IPS-NIHi7 (cell line): ENCODE results near the gene EGFR.
A peak's percentile ranks its signal among the peaks of the same experiment; 100 is the strongest.

Experiments used
- DNase-seq: peaks from one replicate; pipeline ENCODE4 v3.0.0; 2012; ENCODE audit warnings: mixed read lengths; ENCODE audit errors: extremely low spot score

EGFR gene

DNA sequence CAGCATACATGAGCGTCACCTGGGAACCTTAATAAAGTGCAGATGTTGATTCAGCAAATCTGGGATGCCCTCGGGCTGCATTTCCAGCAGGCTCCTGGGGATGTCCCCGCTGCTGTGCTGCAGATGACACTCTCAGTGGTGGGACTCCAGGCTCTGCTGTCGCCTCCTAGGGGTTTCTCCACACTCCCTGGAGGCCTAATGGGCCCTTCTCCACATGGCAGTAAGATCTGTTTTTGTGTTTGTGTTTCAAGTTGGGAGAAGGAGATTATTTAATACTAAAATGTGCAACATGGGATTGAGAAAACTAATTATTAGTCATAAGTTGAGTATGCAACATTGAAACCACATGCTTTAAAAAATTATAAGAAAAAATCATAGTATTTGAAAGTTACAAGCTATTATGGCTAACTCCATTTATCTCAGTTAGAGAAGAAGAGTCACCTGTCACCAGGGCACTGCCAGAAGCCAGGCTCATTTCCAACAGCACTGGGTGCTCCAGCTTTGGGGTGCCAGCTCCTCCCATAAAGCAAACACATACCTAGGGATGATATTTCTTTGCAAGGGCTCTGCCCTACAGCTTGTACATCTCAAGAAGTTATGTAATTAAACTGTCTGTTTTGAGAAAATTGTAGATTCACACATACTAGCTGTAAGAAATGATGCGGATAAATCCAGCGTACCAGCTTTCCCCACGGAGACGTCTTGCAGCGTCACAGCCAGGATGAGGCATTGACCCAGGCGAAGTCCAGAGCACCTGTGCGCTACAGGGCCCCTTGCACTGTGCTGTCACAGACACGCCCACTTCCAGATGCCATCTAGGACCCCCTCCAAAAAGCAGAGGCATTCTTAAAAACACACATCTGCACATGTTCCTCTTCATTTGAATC, 106.4 kb downstream of the EGFR start:
- DNase-seq: peak; percentile 58

DNA sequence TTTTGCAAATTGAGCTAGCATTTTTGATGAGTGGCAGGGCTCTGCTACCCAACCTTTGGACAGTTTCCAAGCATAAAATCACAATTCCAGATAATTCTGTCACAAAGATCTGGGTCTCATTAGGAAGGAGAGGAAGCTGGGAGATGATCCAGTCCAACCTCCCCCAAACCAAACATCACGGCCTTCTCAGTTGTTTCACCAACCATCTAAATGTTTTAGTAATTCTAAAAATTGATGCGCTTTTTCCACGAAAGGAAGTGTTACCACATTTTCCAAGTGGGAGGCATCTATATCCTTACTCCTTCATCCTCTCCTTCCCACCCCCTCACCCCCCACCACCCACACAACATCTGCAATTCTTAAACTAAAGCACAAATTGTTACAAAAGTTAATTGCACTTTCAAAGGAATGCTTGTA, 108.3 kb downstream of the EGFR start:
- DNase-seq: no peak

DNA sequence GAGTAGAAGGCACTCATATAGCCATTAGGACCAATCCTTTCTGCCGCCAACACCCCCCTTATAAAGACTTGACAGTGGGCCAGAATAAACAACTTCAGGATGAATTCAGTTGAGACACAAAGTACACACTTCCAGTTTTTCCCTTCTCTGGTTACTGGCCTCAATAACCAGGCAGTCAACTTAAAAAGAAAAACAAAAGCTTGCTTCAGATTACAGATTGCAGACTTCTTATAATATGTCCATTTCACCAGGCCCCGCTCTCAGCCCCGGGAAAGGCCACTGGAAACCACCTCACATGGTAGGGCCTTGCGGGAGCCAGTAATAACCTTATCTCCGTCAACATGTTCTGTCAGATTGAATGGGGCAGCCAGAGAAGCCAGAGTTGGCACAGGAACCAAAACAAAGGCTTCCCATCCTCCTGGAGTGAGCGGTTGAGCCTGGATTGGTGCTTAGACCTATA, 108.8 kb downstream of the EGFR start:
- no peak for DNase-seq

DNA sequence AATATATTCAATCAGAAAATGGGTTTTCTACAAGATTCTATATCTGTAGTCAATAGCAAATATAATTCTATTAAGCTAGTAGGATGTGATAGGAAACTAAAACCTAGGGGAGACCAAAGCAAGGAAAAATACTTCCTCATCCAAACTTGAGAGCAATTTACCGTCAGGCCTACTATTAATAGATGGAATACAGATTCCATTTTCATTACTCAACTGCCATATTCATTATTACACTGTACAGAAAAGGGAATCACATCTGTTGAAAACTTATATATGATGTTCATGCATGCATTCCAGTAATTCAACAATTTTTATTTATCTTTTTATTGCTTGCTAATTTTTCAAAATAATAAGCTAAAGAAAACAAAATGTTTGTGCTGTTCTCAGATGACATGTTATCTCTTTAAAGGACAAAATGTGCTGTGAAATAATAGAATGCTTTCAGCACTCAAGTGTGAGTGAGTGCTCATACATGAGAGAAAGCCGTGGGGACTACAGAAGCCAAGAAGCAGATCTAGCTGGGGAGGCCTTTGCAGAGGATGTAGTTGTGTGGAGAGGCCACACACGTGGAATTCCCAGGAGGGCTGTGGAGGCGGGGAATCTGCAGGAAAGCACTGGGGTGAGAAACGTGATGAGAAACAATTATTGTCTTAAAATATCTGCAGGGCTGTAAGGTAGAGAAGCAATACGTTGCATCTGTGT, 110.0 kb downstream of the EGFR start:
- no peak for DNase-seq

DNA sequence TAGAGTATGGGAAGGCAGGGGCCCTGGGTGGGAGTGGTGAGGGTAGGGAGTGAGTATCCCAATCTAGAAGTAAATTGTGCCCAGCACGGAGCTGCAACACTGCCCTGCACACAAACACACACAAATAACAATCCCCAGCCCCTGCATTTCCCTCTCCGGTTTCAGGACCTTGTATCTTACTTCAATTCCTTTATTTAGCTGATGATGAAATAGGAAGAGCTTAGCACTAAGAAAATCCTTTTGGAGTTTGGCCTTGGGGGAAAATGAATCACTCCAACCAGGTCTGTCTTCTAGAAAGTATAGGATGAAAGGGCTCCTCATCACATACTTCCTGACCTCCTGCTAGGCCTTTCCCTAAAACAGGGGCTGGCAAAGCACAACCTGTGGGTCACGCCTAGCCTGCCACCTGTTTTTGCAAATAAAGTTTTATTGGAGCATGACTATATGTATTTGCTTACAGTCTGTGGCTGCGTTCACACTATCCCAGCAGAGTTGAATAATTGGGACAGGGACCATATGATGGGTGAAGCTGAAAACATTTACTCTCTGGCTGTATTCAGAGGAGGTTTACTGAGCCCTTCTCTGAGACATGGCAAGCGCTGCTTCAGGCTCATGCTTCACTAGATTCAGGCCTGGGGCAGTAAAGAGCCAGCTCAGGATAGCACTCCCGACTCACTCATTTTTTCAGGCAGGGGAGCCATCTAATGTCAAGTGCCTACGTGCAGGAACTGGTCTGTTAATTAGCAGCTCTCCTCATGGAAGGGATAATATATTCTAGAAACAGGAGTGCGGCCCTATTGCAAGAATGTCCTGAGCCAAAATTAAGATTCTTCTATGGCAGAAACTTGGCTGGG, 111.0 kb downstream of the EGFR start:
- DNase-seq: peak; percentile 34

DNA sequence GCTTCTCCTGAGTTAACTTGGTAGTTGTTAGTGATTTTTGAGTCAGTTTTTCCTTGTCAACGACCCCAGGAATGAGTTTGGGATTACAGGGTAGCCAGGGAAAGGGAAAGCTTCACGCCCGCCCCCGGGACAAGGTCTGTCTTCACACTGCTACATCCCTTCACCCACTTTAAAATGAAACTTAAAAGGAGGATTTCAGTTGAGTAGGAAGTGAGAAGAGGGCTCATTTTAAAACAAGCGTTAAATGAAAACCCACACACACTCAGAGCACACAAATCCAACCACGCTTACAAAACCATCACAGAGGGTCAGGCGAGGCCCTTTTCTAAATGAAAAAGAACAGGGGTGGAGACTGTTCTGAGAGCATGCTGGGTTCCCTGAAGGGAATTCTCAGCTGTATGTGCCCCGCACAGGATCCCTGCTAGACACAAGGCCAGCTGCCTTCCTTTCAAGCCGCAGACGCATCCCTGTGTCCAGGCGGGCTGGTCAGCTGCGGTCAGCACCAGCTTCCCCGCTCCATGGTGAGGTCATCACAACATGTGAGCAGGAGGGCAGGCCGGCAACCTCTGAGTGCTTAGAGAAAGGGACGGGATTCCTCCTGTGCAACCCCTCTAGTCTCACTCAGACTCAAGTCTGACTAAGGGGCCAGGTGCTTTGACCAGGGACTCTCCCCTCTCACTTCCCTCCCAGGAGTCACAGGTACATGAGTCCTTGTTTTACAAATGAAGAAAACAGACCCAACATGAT, 111.8 kb downstream of the EGFR start:
- DNase-seq: peak; percentile 24

DNA sequence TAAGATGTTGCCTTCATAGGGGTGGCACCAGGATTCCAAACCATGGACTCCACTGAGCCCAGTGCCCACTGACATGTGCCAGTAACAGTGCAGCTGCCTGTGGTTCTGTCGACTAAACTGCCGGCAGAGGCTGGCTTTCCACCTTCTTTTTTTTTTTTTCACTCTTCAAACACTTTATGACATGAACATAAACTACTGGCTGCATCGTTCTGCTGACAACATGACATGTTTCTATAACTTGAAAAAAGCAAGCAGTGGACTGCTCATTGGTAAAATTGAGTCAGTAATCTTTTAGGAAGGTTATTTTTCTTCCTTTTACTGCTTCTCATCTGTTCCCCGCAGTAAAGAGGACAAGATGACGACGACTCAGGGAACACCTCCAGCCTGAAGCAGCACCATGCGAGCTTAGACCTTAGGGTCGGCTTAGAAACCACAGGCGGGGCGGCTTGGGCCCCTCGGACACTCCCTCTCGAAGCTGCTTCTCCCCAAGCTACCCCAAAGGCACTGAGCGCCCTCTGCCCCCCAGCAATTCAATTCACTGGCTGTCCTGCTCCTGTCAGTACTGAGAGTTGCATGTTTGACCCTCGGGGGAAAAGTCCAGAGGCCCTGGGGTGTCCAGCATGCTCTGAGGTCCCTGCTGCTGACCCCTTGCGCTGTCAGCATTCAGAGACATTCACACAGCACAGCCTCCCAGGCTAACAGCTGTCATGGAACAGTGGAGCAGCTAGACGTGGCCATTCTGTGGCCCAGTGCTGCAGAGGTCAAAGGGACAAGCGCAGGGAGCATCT, 112.5 kb downstream of the EGFR start:
- DNase-seq: no peak

DNA sequence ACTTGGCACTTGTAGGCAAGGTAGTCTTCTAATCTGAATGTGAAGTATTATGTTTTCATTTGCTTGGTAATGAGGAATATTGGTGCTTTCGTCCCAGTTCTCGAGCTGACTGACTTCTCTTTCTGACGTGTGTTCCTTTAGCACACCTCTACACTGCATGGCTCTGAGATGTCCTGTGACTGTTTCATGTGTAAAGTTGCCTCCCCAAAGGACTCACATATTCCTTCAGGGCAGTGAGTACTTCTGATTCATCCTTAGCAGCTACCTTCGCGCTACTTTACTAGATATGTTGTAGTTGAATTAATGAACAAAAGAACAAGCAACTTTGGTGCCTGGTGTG, 113.7 kb downstream of the EGFR start:
- DNase-seq: no peak

DNA sequence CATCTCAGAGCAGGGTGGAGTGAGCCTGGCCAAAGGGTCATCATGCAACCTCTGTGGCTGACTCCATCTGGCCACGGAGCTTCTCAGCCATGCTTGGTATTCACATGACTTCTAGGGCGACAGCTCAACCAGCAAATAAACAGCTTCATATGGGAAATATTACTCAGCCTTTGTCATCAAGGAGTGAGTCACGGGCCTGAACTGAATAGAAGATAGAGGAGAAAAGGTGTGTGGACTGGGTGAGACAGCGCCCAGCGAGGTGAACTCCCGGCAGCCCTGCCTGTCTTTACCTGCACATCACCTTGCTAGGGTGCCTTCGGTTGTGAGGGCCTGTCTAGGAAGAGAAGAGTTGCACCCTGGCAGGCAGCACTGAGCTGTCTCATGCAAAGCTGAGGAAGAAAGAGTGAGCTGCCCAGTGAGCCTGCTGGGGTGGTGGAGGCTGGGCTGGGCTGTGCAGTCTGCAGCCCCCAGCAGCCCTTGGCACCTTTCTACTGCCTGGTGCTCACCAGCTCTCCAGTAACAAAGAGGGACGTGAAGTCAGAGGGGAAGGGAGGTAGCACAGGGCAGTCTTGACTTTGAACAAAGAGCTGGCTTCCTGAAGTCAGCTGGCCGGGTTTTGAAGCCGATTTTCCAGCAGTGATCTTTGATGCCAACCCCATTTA, 114.2 kb downstream of the EGFR start:
- DNase-seq: no peak

DNA sequence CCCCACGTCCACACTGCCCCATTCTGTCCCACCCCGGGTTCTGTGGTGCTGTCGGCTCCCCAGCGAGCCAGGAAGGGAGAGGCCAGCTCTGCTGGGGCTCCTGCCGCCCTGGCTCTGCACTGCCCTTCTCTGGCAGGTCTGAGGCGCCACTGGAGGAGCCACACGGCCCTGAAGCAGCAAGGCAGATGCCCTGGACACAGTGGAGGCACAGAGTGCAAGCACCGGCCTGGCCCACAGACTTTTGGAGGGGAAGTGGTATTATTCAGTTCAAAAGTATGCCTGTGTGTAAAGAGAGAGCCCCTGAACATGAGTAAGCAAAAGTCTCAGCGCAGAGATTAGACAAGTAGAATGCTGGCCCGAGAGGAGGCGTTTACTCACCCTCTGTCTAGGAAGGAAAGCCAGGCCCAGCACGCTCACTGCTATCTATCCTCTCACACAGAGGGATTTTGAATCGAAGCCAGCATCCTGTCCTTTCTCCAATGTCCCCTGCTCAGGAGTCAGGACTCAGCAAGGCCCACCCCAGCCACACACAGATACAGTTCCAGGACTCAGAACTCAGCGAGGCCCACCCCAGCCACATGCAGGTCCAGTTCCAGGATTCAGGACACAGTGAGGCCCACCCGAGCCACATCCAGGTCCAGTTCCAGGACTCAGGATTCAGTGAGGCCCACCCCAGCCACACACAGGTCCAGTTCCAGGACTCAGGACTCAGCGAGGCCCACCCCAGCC, 115.0 kb downstream of the EGFR start:
- no peak for DNase-seq

DNA sequence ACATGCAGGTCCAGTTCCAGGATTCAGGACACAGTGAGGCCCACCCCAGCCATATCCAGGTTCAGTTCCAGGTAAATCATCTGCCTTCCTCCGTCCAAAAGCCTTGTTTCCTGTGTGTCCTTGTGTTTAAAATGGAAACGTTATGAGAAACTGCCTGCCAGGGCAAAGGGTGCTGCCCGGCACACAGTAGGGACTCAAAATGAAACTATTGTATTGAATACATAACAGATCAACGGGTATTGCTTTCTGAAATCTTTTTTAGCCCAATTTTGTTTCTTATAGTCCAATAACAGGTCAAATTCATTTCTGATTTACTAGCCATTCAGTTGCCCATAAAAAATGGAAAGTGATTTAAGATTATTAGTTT, 115.5 kb downstream of the EGFR start:
- DNase-seq: no peak

DNA sequence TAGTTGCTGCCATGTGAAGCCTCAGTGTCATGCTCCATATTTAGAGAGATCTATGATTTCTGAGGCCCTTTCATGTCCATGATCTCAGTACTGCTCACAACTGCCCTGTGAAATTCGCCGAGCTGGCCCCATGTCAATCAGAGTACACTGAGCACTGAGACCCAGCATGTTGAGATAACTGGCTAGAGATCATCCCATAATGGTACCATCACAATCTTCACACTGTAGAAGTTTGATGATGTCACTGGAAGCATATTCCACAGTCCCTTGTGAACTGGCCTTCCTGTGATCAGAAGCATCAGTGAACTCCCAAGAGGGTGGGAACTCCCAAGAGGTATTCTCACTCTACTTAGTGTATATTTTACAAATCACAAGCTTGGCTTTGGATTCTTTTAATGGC, 116.0 kb downstream of the EGFR start:
- no peak for DNase-seq

DNA sequence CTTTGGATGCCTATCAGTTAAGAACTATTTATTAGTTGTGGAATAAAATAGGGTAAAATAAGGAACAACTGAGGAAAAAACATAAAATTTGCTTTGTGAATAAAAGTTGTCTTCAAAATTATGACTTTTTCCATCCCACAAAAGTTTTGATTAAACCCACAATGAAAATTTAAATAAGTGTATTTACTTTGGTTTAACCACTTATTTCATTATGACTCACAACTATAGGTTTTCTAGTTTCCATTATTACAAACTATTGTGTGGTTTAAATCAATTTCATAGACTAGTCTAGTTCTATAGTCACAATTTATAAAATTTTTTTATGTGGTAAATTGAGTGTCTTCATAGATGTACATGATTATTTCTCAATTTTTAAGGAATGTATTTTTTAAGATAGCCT, 116.6 kb downstream of the EGFR start:
- DNase-seq: no peak

DNA sequence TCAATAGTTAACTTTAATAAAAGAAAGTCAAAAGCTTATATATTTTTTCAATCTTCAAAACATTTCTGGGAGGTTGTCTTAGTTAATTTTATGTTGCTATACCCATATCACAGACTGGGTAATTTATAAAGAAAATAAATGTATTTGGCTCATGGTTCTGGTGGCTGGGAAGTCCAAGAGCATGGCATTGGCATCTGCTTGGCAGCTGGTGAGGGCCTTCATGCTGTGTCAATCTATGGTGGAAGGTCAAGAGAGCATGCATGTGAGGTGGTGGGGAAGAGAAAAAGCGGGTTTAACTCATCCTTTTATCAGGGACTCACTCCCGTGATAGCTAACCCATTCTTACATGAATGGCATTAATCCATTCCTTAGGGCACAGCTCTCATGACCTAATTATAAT, 119.8 kb downstream of the EGFR start:
- DNase-seq: no peak

DNA sequence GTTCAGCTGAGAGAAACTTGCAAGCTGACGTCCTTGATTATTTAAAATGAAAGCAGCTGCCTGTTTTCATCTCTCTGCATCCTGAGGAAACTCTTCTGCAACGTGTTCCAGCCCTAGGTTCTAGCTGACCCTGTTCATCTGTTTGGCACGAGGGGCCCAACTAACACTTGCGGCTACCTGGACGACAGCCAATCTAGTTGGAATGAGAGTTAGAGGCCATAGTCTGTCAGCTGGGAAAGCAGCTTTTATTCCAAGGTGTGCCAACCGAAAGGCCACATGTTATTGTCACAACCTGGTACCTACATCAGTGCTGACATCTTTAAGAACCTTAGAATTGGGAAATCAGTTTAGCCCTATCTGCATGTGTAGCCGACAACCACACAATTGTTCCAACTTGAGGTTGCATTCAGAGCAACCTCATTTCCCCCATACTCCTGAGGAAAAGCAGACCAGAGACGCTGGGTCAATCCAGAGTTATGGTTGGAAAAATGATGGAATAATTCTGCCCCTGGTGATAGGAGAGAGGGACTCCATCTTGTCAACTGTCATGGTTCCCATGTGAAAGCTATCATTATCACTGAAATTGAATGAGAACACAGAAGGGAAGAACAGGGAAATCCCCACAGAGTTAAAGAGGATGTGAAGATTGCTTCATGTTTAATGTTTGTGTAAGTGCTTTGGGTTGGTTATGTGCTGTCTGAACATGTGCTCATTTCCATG, 121.6 kb downstream of the EGFR start:
- no peak for DNase-seq

DNA sequence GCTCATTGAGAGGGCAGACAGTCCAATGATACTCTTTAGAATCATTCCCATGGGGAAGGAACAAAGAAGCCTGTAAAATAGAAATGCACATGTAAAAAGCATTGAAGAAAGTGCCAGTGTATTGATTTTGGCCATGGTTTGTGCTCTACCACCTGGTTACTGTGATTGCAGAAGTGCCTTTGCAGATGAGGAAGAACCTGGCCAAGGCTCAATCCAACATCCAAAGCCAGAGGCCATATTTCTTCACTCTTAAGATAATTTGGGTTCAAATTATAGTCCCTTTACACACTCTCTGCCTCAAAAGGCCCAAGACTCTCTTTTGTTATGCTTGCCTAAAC, 122.1 kb downstream of the EGFR start:
- no peak for DNase-seq

DNA sequence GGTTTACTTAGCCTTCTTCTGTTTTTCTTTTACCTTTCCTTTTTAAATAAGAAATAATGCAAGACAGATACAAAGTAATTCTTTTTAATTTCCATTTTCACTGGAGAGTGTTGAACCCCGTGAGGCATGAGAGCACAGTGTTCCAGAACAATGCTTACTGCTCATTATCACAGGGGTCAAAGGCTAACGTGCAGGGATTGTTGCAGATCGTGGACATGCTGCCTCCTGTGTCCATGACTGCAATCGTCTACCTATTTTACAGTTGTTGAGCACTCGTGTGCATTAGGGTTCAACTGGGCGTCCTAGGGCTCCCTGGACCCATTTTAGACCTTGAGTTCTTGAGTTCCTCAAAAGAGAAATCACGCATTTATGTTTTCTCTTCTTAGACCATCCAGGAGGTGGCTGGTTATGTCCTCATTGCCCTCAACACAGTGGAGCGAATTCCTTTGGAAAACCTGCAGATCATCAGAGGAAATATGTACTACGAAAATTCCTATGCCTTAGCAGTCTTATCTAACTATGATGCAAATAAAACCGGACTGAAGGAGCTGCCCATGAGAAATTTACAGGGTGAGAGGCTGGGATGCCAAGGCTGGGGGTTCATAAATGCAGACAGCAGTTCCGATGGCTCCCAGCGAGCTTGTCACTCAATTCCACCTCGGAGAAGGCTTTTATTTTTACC, 124.2 kb downstream of the EGFR start:
- DNase-seq: no peak
